Endothelial cell of umbilical vein (primary cell): ENCODE results near the gene P2RY2. TPM values are rescaled to one million over a fixed set of nuclear protein-coding genes. Genes with fewer than 3 reads are reported as not detected.

Experiments
- BruUV-seq: library from RNA; stranded (reverse); fragments of 400-500 nt; replicated peaks from 2 replicates; lab custom pipeline; 2021; lab: Mats Ljungman, UMichigan
- CTCF ChIA-PET: fragments of 300-600, 350-600 bp; sonication (Branson Sonifier 250); formaldehyde crosslinking; loops from one replicate; lab custom pipeline; 2021; ENCODE audit warnings: antibody characterized with exemption, inconsistent platforms; lab: Charles Lee
- POLR2A ChIA-PET: fragments of 300-600, 350-600 bp; sonication (Branson Sonifier 250); formaldehyde crosslinking; loops from one replicate; lab custom pipeline; 2021; ENCODE audit warnings: antibody characterized with exemption, inconsistent platforms; lab: Charles Lee
- DNase-seq: peaks from one replicate; pipeline ENCODE4 v3.0.0-alpha.2; 2011; ENCODE audit warnings: low read depth, low spot score
- FAIRE-seq: peaks from 2 replicates; lab custom pipeline; 2011; peaks lifted over from hg19 to GRCh38; lab: Jason Lieb, UNC
- H2AFZ ChIP-seq: 2 replicates; pipeline ENCODE4 v1.6.0; 2012; ENCODE audit warnings: low read depth, low read length, control low read depth, inconsistent platforms
- H3K27ac ChIP-seq: 2 replicates; pipeline ENCODE4 v1.5.1; 2011; ENCODE audit warnings: low read depth, mild to moderate bottlenecking, control low read depth, low read length, moderate library complexity; ENCODE audit not compliant: insufficient read depth
- H3K27me3 ChIP-seq, 2 experiments: 2 replicates each; pipeline versions ENCODE4 v1.6.0 to v1.6.1; 2011; ENCODE audit warnings: low read length in 2 of 2, mixed read lengths in 1 of 2; ENCODE audit not compliant: control insufficient read depth in 2 of 2, insufficient read depth in 2 of 2
- H3K36me3 ChIP-seq, 2 experiments: 2 replicates in 1 of 2; 3 replicates in 1 of 2; pipeline ENCODE4 v1.5.1; 2011; ENCODE audit warnings: low read length in 2 of 2, mild to moderate bottlenecking in 1 of 2, moderate library complexity in 1 of 2; ENCODE audit not compliant: control insufficient read depth in 2 of 2, insufficient read depth in 2 of 2; ENCODE audit errors: extremely low read depth in 1 of 2
- H3K4me1 ChIP-seq: 3 replicates; pipeline ENCODE4 v1.5.1; 2011; ENCODE audit warnings: mild to moderate bottlenecking, low read length; ENCODE audit not compliant: control insufficient read depth, insufficient read depth; ENCODE audit errors: extremely low read depth
- H3K4me2 ChIP-seq: 2 replicates; pipeline ENCODE4 v1.6.1; 2011; ENCODE audit warnings: low read length, control low read depth, mixed read lengths; ENCODE audit not compliant: insufficient read depth
- H3K4me3 ChIP-seq, 3 experiments: fragments of 200-600 bp in 1 of 3; sonication (generic), shearing (Covaris generic) in 1 of 3; replicated peaks in 1 of 3; 2 replicates each; pipeline ENCODE4 v1.5.1; 2011 to 2016; ENCODE audit warnings: control low read depth in 3 of 3, low read length in 3 of 3, mild to moderate bottlenecking in 2 of 3, inconsistent platforms in 1 of 3, low read depth in 1 of 3, moderate library complexity in 1 of 3; ENCODE audit not compliant: insufficient read depth in 1 of 3
- H3K79me2 ChIP-seq: 2 replicates; pipeline ENCODE4 v1.6.0; 2012; ENCODE audit warnings: low read length, inconsistent platforms; ENCODE audit not compliant: control insufficient read depth, insufficient read depth
- H3K9ac ChIP-seq: replicated peaks from 2 replicates; pipeline ENCODE3; 2011; ENCODE audit warnings: low read length, control low read depth; ENCODE audit not compliant: insufficient read depth; ENCODE audit errors: extremely low read depth
- H3K9me1 ChIP-seq: replicated peaks from 3 replicates; pipeline ENCODE4 v1.6.0; 2011; ENCODE audit warnings: mild to moderate bottlenecking, low read length; ENCODE audit not compliant: control insufficient read depth, insufficient read depth; ENCODE audit errors: extremely low read depth
- H3K9me3 ChIP-seq: replicated peaks from 2 replicates; pipeline ENCODE4 v1.5.1; 2012; ENCODE audit warnings: low read length, inconsistent platforms; ENCODE audit not compliant: control insufficient read depth, insufficient read depth
- H4K20me1 ChIP-seq: replicated peaks from 2 replicates; pipeline ENCODE3; 2011; ENCODE audit warnings: mild to moderate bottlenecking, low read length; ENCODE audit not compliant: control insufficient read depth, insufficient read depth; ENCODE audit errors: extremely low read depth
- CTCF ChIP-seq, 2 donors: IDR thresholded peaks; 1 replicate in 1 of 2; 2 replicates in 1 of 2; pipeline ENCODE4 v1.5.1; 2011; ENCODE audit warnings: low read length in 2 of 2, mild to moderate bottlenecking in 2 of 2, moderate library complexity in 2 of 2, control low read depth in 1 of 2, inconsistent platforms in 1 of 2, low read depth in 1 of 2; ENCODE audit not compliant: insufficient read depth in 1 of 2; ENCODE audit errors: extremely low read depth in 1 of 2
- EZH2 ChIP-seq: IDR thresholded peaks from 2 replicates; pipeline ENCODE4 v1.6.1; 2012; ENCODE audit warnings: borderline replicate concordance, low read depth, mild to moderate bottlenecking, moderate library complexity, low read length, inconsistent platforms; ENCODE audit not compliant: severe bottlenecking
- FOS ChIP-seq: IDR thresholded peaks from 2 replicates; pipeline ENCODE4 v1.6.1; 2011; ENCODE audit warnings: mild to moderate bottlenecking, low read length, moderate library complexity, borderline replicate concordance; ENCODE audit not compliant: insufficient read depth
- GATA2 ChIP-seq: IDR thresholded peaks from 2 replicates; pipeline ENCODE4 v1.7.0; 2011; ENCODE audit warnings: low read depth, mild to moderate bottlenecking, moderate library complexity, mixed read lengths, low read length; ENCODE audit not compliant: insufficient read length, insufficient read depth
- JUN ChIP-seq: IDR thresholded peaks from 2 replicates; pipeline ENCODE4 v1.6.1; 2011; ENCODE audit warnings: borderline replicate concordance, low read depth; ENCODE audit not compliant: insufficient read length, insufficient read depth
- MAX ChIP-seq: IDR thresholded peaks from 2 replicates; pipeline ENCODE4 v1.6.1; 2011; ENCODE audit not compliant: insufficient read depth, insufficient read length
- MYC ChIP-seq: IDR thresholded peaks from one replicate; pipeline ENCODE4 v1.6.1; 2011; ENCODE audit warnings: mild to moderate bottlenecking, low read depth, low read length
- POLR2A ChIP-seq: IDR thresholded peaks from 2 replicates; pipeline ENCODE4 v1.6.1; 2012; ENCODE audit warnings: low read depth, mild to moderate bottlenecking, control low read depth, low read length
- POLR2AphosphoS5 ChIP-seq: IDR thresholded peaks from 2 replicates; pipeline ENCODE4 v1.6.1; 2012; ENCODE audit warnings: low read depth, mild to moderate bottlenecking, control low read depth, low read length, moderate library complexity; ENCODE audit not compliant: insufficient read depth
- dilution Hi-C: fragments of 300-500 bp; cut with MboI; formaldehyde crosslinking; loops from one replicate; pipeline ENCODE4 v1.15.0; 2019; ENCODE audit warnings: low sequenced_read_pairs; ENCODE audit not compliant: extremely low pct_ligation_motif_present
- intact Hi-C: fragments of 100-400 bp; cut with micrococcal nuclease; formaldehyde crosslinking; loops from one replicate; pipeline ENCODE4 v1.10.0; 2022
- polyA plus RNA-seq, 4 experiments: library from polyadenylated mRNA; depleted of rRNA in 3 of 4; stranded (reverse) in 3 of 4; unstranded in 1 of 4; fragments of >200 nt; gene quantifications; 2 replicates each; pipeline versions ENCODE4 v1.2.1 to v1.2.3, GENCODE V29; 2011 to 2012; ENCODE audit warnings: missing spikeins in 1 of 4
- total RNA-seq: library from RNA; stranded (reverse); gene quantifications from 2 replicates; pipeline ENCODE4 v1.2.3, GENCODE V29; 2021

P2RY2 gene
- total and polyA plus RNA-seq, 2 donors (not counting 3 experiments of a cell fraction or from before 2014, with no cell fraction given), result 4.8 to 5.6 TPM

GRCh38 chr11:73175551-73176144, 42.4 kb upstream of the P2RY2 start:
- no peak overlapping the region for H3K9ac ChIP-seq
- no peaks in the 10 kb centered on the region for H3K9me3 ChIP-seq
- no peaks in the 10 kb centered on the region for H3K79me2 ChIP-seq
- no TSS peak for BruUV-seq
- no peak overlapping the region for H3K27ac ChIP-seq
- TF ChIP-seq CTCF (IDR thresholded peaks at IDR 0.05; ENCODE audit: extremely low read depth in 1 of 2, insufficient read depth in 1 of 2, low read depth in 1 of 2, low read length in 2 of 2), result no peak
- TF ChIP-seq EZH2, result no peak
- TF ChIP-seq POLR2AphosphoS5, result no peak
- no peak for TF ChIP-seq JUN
- TF ChIP-seq GATA2, result no peak
- TF ChIP-seq POLR2A, result no peak
- no peak for TF ChIP-seq FOS
- no peak for TF ChIP-seq MAX
- no peak for TF ChIP-seq MYC
- H4K20me1 ChIP-seq, result no peaks in the 10 kb centered on the region
- intact Hi-C loops, result no loop called here
- H3K4me1 ChIP-seq, result peaks cover 28% of the 10 kb centered on the region
- no peaks in the 10 kb centered on the region for H3K9me1 ChIP-seq
- ChIA-PET POLR2A (interaction anchor here (0.5 kb wide), 1 partner anchor 33 kb away, joined by 3 read pairs; the partner anchor contains the start of gene FCHSD2), CTCF (interaction anchor here (1.1 to 3.4 kb wide), 4 partner anchors 20 to 344 kb away, joined by 3 to 64 read pairs (median 6); partner anchors contain the start of gene FCHSD2)
- FAIRE-seq, result no peak
- H3K27me3 ChIP-seq, result no peaks in the 10 kb centered on the region
- no peaks in the 10 kb centered on the region for H3K36me3 ChIP-seq
- no peak overlapping the region for H2AFZ ChIP-seq
- H3K4me2 ChIP-seq, result no peak overlapping the region
- dilution Hi-C loops, result no loop called here
- no peak for DNase-seq
- H3K4me3 ChIP-seq, result no peak overlapping the region
